ENCODE data around the gene MYMK. TPM values are rescaled to one million over a fixed set of nuclear protein-coding genes. Genes with fewer than 3 reads are reported as not detected.

The MYMK gene
- polyA plus RNA-seq, 3 donors = not detected

DNA sequence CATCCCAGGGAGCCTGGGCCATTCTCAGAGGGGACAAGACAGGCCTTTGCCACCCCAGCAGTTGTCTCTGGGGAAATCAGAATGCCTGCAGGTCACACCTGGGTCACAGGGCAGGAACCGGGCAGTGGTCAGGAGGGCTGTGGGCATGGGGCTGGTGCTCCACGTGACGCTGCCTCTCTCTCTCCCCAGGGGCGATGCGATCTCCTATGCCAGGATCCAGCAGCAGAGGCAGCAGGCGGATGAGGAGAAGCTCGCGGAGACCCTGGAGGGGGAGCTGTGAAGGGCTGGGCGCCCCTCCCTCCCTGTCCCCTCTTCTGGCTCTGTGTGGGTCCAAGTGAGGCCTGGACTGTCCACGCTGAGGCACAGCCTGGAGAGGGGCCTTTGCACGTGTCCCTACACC, 56.4 kb downstream of the MYMK start:
- no peak for DNase-seq
- Mint-ChIP-seq H3K27ac (no peak overlapping the region), H3K4me1 (peaks cover 29% of the 10 kb centered on the region), H3K27me3 (ENCODE audit: low read depth in 3 of 3) (peaks cover 1 to 6% (median 3%) of the 10 kb centered on the region in 3 donors), H3K4me3 (no peak overlapping the region), H3K36me3 (peaks cover 13 to 23% of the 10 kb centered on the region in 2 donors), H3K9me3 (no peaks in the 10 kb centered on the region)
- peaks cover 21% of the 10 kb centered on the region in 2 donors for H3K36me3 ChIP-seq (replicated peaks in 1 of 2; ENCODE audit: control insufficient read depth in 1 of 2, insufficient read depth in 2 of 2, low read length in 2 of 2)
- H3K9me3 ChIP-seq (replicated peaks in 1 of 2; ENCODE audit: control insufficient read depth in 1 of 2, insufficient read depth in 1 of 2, low read length in 2 of 2) = no peaks in the 10 kb centered on the region
- WGBS (ENCODE audit: insufficient coverage) = 100% methylated on average over 7 of the region's 11 CpGs
- no peaks in the 10 kb centered on the region for H3K27me3 ChIP-seq (ENCODE audit: control insufficient read depth in 2 of 2, insufficient read depth in 2 of 2, low read length in 2 of 2)
- TF ChIP-seq CTCF (IDR thresholded peaks at IDR 0.05) = no peak
- H3K9ac ChIP-seq (ENCODE audit: insufficient read depth, low read length, poor library complexity, severe bottlenecking) = no peak overlapping the region
- H3K27ac ChIP-seq (ENCODE audit: low read depth in 1 of 2, low read length in 2 of 2) = no peak overlapping the region
- H3K4me2 ChIP-seq (replicated peaks; ENCODE audit: extremely low read depth, low read length, poor library complexity, severe bottlenecking) = no peak overlapping the region
- no peak overlapping the region for H3K4me3 ChIP-seq (replicated peaks in 1 of 3; ENCODE audit: low read depth in 2 of 3, low read length in 3 of 3)
- H3K4me1 ChIP-seq (ENCODE audit: control insufficient read depth in 1 of 2, insufficient read depth in 2 of 2, low read length in 2 of 2) = peaks cover 33 to 42% of the 10 kb centered on the region in 2 donors
- peaks cover 54% of the 10 kb centered on the region for H4K20me1 ChIP-seq (ENCODE audit: insufficient read depth, low read length)
- intact Hi-C loops (cut with micrococcal nuclease) = no loop called here
- no peak overlapping the region for H2AFZ ChIP-seq (ENCODE audit: insufficient read depth, low read depth, low read length, poor library complexity, severe bottlenecking)
- peaks cover under 1% of the 10 kb centered on the region for H3K79me2 ChIP-seq (ENCODE audit: insufficient read depth, low read length)

DNA sequence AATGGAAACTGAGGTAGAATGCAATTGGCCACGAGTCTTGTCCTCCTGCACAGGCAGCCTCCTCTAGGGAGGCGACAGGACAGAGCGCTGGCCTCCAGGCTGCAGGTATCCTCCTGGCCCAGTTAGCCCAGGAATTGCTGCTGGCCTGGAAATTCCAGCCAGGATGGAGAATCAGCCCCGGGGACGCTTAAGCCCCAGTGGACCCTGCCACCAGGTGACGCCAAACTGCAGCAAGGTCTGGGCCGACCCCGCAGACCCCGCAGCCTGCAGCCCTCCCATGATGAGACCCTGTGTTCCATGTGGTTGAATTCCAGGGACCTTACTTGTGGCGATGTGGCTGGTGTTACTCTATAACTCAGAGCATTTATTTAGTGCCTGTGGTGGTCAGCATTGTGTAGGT, 57.7 kb downstream of the MYMK start:
- H4K20me1 ChIP-seq (ENCODE audit: insufficient read depth, low read length) = peaks cover 50% of the 10 kb centered on the region

More for the DNA sequence above, 57.7 kb downstream of the MYMK start:
- H3K36me3 Mint-ChIP-seq = peaks cover 7 to 10% of the 10 kb centered on the region in 2 donors
- H3K4me1 Mint-ChIP-seq = peaks cover 22% of the 10 kb centered on the region
- H3K27ac Mint-ChIP-seq = no peak overlapping the region
- H3K27me3 ChIP-seq (ENCODE audit: control insufficient read depth in 2 of 2, insufficient read depth in 2 of 2, low read length in 2 of 2) = no peaks in the 10 kb centered on the region
- H2AFZ ChIP-seq (ENCODE audit: insufficient read depth, low read depth, low read length, poor library complexity, severe bottlenecking) = no peak overlapping the region
- H3K27ac ChIP-seq (ENCODE audit: low read depth in 1 of 2, low read length in 2 of 2) = no peak overlapping the region
- intact Hi-C loops (cut with micrococcal nuclease) = no loop called here
- H3K27me3 Mint-ChIP-seq (ENCODE audit: low read depth in 3 of 3) = peaks cover 7 to 8% (median 7%) of the 10 kb centered on the region in 3 donors
- peaks cover 20 to 29% of the 10 kb centered on the region in 2 donors for H3K4me1 ChIP-seq (ENCODE audit: control insufficient read depth in 1 of 2, insufficient read depth in 2 of 2, low read length in 2 of 2)
- no peak overlapping the region for H3K9ac ChIP-seq (ENCODE audit: insufficient read depth, low read length, poor library complexity, severe bottlenecking)
- peaks cover 8 to 9% of the 10 kb centered on the region in 2 donors for H3K36me3 ChIP-seq (replicated peaks in 1 of 2; ENCODE audit: control insufficient read depth in 1 of 2, insufficient read depth in 2 of 2, low read length in 2 of 2)
- H3K9me3 Mint-ChIP-seq = no peaks in the 10 kb centered on the region
- H3K79me2 ChIP-seq (ENCODE audit: insufficient read depth, low read length) = no peaks in the 10 kb centered on the region
- no peaks in the 10 kb centered on the region for H3K9me3 ChIP-seq (replicated peaks in 1 of 2; ENCODE audit: control insufficient read depth in 1 of 2, insufficient read depth in 1 of 2, low read length in 2 of 2)
- no peak for TF ChIP-seq CTCF (IDR thresholded peaks at IDR 0.05)
- 98% methylated on average over 10 of the region's 10 CpGs for WGBS (ENCODE audit: insufficient coverage)
- no peak overlapping the region for H3K4me3 ChIP-seq (replicated peaks in 1 of 3; ENCODE audit: low read depth in 2 of 3, low read length in 3 of 3)
- DNase-seq = no peak
- H3K4me2 ChIP-seq (replicated peaks; ENCODE audit: extremely low read depth, low read length, poor library complexity, severe bottlenecking) = no peak overlapping the region
- H3K4me3 Mint-ChIP-seq = no peak overlapping the region

All from CD14-positive monocyte (primary cell).